ENCODE data around the gene MCM10. TPM values are rescaled to one million over a fixed set of nuclear protein-coding genes. Genes with fewer than 3 reads are reported as not detected.

The MCM10 gene
- total RNA-seq, 3 donors from 2014 or later = 0.15 to 2.0 (median 1.8) TPM

- no peak for DNase-seq (ENCODE audit: low spot score in 2 of 2)
Measured at GRCh38 chr10:13163859-13164258, 2.5 kb downstream of the MCM10 start.

GRCh38 chr10:13165177-13165576, 3.8 kb downstream of the MCM10 start:
- Histone ChIP-seq H3K27me3 (no peaks in the 10 kb centered on the region), H3K27ac (no peak overlapping the region), H3K4me3 (no peak overlapping the region), H3K36me3 (no peaks in the 10 kb centered on the region), H3K9me3 (no peaks in the 10 kb centered on the region), H3K4me1 (no peaks in the 10 kb centered on the region)
- no peak for TF ChIP-seq CTCF (IDR thresholded peaks at IDR 0.05)
- no peak for TF ChIP-seq POLR2A (IDR thresholded peaks at IDR 0.05)
- TF ChIP-seq POLR2AphosphoS5 (IDR thresholded peaks at IDR 0.05) = no peak
- intact Hi-C loops (cut with DNase I; ENCODE audit: low total_unique reads) = loop anchor here (10.0 kb wide), 1 partner anchor 140 kb away; the partner anchor contains the start of gene PHYH
- no peak for DNase-seq (ENCODE audit: low spot score in 2 of 2)

More at GRCh38 chr10:13163859-13164258, 2.5 kb downstream of the MCM10 start:
- no peaks in the 10 kb centered on the region for H3K27me3 ChIP-seq
- TF ChIP-seq POLR2A (IDR thresholded peaks at IDR 0.05) = no peak
- TF ChIP-seq CTCF (IDR thresholded peaks at IDR 0.05) = no peak
- no peak for TF ChIP-seq POLR2AphosphoS5 (IDR thresholded peaks at IDR 0.05)
- no peak overlapping the region for H3K27ac ChIP-seq
- H3K36me3 ChIP-seq = no peaks in the 10 kb centered on the region
- no peaks in the 10 kb centered on the region for H3K9me3 ChIP-seq
- H3K4me1 ChIP-seq = no peaks in the 10 kb centered on the region
- intact Hi-C loops (cut with DNase I; ENCODE audit: low total_unique reads) = loop anchor here (10.0 kb wide), 1 partner anchor 141 kb away; the partner anchor contains the start of gene PHYH
- no peak overlapping the region for H3K4me3 ChIP-seq

- Histone ChIP-seq H3K4me1 (no peaks in the 10 kb centered on the region), H3K27me3 (no peaks in the 10 kb centered on the region), H3K4me3 (no peak overlapping the region), H3K9me3 (no peaks in the 10 kb centered on the region), H3K27ac (no peak overlapping the region), H3K36me3 (no peaks in the 10 kb centered on the region)
- DNase-seq (ENCODE audit: low spot score in 2 of 2) = no peak
- intact Hi-C loops (cut with DNase I; ENCODE audit: low total_unique reads) = loop anchor here (10.0 kb wide), 1 partner anchor 137 kb away; the partner anchor contains the start of gene PHYH
- no peak for TF ChIP-seq POLR2AphosphoS5 (IDR thresholded peaks at IDR 0.05)
- no peak for TF ChIP-seq CTCF (IDR thresholded peaks at IDR 0.05)
- no peak for TF ChIP-seq POLR2A (IDR thresholded peaks at IDR 0.05)
Measured at GRCh38 chr10:13167568-13167967, 6.2 kb downstream of the MCM10 start.

GRCh38 chr10:13168781-13169180, 7.4 kb downstream of the MCM10 start:
- no peak for TF ChIP-seq POLR2A (IDR thresholded peaks at IDR 0.05)
- no peak for TF ChIP-seq POLR2AphosphoS5 (IDR thresholded peaks at IDR 0.05)
- no peak for TF ChIP-seq CTCF (IDR thresholded peaks at IDR 0.05)
- no peak for DNase-seq (ENCODE audit: low spot score in 2 of 2)
- no peaks in the 10 kb centered on the region for H3K36me3 ChIP-seq
- no peak overlapping the region for H3K4me3 ChIP-seq
- intact Hi-C loops (cut with DNase I; ENCODE audit: low total_unique reads) = loop anchor here (10.0 kb wide), 1 partner anchor 136 kb away; the partner anchor contains the start of gene PHYH
- no peak overlapping the region for H3K27ac ChIP-seq
- H3K27me3 ChIP-seq = no peaks in the 10 kb centered on the region
- H3K9me3 ChIP-seq = no peaks in the 10 kb centered on the region
- H3K4me1 ChIP-seq = no peaks in the 10 kb centered on the region

GRCh38 chr10:13173616-13174015, 12.3 kb downstream of the MCM10 start:
- Histone ChIP-seq H3K27ac (no peak overlapping the region), H3K9me3 (no peaks in the 10 kb centered on the region), H3K36me3 (no peaks in the 10 kb centered on the region), H3K4me3 (no peak overlapping the region), H3K27me3 (no peaks in the 10 kb centered on the region), H3K4me1 (no peaks in the 10 kb centered on the region)
- TF ChIP-seq CTCF (IDR thresholded peaks at IDR 0.05) (no peak), POLR2A (IDR thresholded peaks at IDR 0.05) (no peak)
- no peak for DNase-seq (ENCODE audit: low spot score in 2 of 2)
- intact Hi-C loops (cut with DNase I; ENCODE audit: low total_unique reads) = no loop called here

Measured in breast epithelium (tissue), 4 donors.